Adrenal gland (tissue), 12 donors: ENCODE data around the gene WNT2B. TPM values are rescaled to one million over a fixed set of nuclear protein-coding genes. Genes with fewer than 3 reads are reported as not detected.

ENCODE experiments used
- DNase-seq, 7 donors: peaks; one replicate each; pipeline ENCODE4 v3.0.0-alpha.2; 2019 to 2020
- H3K27ac ChIP-seq, 5 donors: fragments of 200-600 bp; sonication (generic) in 4 of 5; 1 replicate in 3 of 5; 2 replicates in 2 of 5; pipeline versions ENCODE4 v1.5.1 to v1.8.0; 2016 to 2020; ENCODE audit warnings: mild to moderate bottlenecking in 1 of 5
- H3K27me3 ChIP-seq: fragments of 200-600 bp; 2 replicates; pipeline ENCODE4 v1.8.0; 2021
- H3K36me3 ChIP-seq, 2 donors: fragments of 200-600 bp; replicated peaks in 1 of 2; 1 replicate in 1 of 2; 2 replicates in 1 of 2; pipeline versions ENCODE4 v1.5.1 to v1.8.0; 2018 to 2022
- H3K4me1 ChIP-seq, 2 donors: fragments of 200-600 bp; replicated peaks in 1 of 2; 1 replicate in 1 of 2; 2 replicates in 1 of 2; pipeline versions ENCODE4 v1.5.1 to v1.8.0; 2018 to 2021
- H3K4me3 ChIP-seq, 4 donors: fragments of 200-600 bp; sonication (generic) in 3 of 4; one replicate each; pipeline ENCODE4 v1.5.1; 2016 to 2018
- H3K9me3 ChIP-seq, 3 donors: fragments of 200-600 bp; sonication (generic) in 1 of 3; replicated peaks in 1 of 3; 1 replicate in 2 of 3; 2 replicates in 1 of 3; pipeline versions ENCODE4 v1.5.1 to v1.8.0; 2016 to 2021
- CTCF ChIP-seq, 6 experiments: fragments of 450-650 bp in 4 of 6; fragments of 200-600 bp in 2 of 6; sonication (generic) in 1 of 6; IDR thresholded peaks; 1 replicate in 5 of 6; 2 replicates in 1 of 6; pipeline versions ENCODE4 v1.5.1 to v1.8.0; 2016 to 2021; ENCODE audit warnings: antibody characterized with exemption in 6 of 6, mild to moderate bottlenecking in 2 of 6, moderate library complexity in 1 of 6
- POLR2A ChIP-seq, 2 donors: fragments of 450-650 bp; IDR thresholded peaks; one replicate each; pipeline ENCODE4 v1.6.1; 2017; ENCODE audit warnings: antibody characterized with exemption in 2 of 2, mild to moderate bottlenecking in 2 of 2, moderate library complexity in 1 of 2
- WGBS, 4 donors: extraction: QIAGEN DNeasy Blood & Tissue Kit in 2 of 4; methylation state at CpG; one replicate each; pipeline versions ENCODE4 v1.1.5 to v1.1.7; 2013 to 2017; 5-methylcytosine and 5-hydroxymethylcytosine counted together
- intact Hi-C, 2 donors: fragments of 100-400 bp; cut with DNase I; formaldehyde crosslinking; loops; one replicate each; pipeline versions ENCODE4 v1.14.1 to v1.15.0; 2022 to 2023
- polyA plus RNA-seq, 3 donors: library from polyadenylated mRNA; stranded (reverse); fragments of 200-250 nt in 2 of 3; fragments of 350-450 nt in 1 of 3; fragmentation: Illumina TruSeq in 1 of 3; extraction: RNeasy Lipid Tissue Mini Kit (QIAGEN cat#74804) in 1 of 3; gene quantifications; one replicate each; pipeline ENCODE4 v1.2.3, GENCODE V29; 2013 to 2014
- total RNA-seq, 9 donors: library from RNA; depleted of rRNA in 4 of 9; stranded (reverse); fragments of >200 nt in 4 of 9; fragments of 120-200 nt in 1 of 9; fragmentation: NEBNext Ultra II Directional in 1 of 9; extraction: Animal tissue kit (Norgen Biotek cat#: 25700) in 1 of 9; gene quantifications; one replicate each; pipeline versions ENCODE4 v1.1.0 to v1.2.4, GENCODE V29; 2013 to 2023
- donor health status: healthy with polysubstance abuse.
- donor health status: Bipolar disorder and iron deficiency.
- donor health status: DM: yes; HTN: yes; CAD: no.
- donor health status: DM: no; HTN: no; CAD: no.
- donor health status: DM: no; HTN: no; CAD: no.
- donor health status: DM: yes; HTN: yes; CAD: no.

The WNT2B gene
- total and polyA plus RNA-seq, 12 donors, result 0.63 to 8.1 (median 1.9) TPM

DNA sequence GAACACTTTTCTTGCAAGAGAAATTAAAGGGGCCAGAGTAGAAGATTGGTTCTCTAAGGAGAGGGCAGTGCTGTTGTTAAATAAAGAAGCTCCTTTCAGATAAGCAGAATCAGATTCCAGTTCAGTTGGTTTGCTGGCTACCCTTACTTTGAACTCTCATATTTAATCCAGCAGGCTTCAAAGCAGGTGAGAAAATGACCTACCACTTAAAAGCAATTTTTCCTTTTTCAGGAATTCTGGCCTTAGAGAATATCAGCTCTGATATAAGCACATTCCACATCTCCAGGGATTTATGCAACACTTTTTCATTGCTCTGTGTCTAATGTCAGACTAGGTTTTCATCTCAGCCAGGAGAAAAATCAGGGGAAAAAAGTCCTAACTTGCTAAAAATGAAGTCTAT lies 28.7 kb downstream of the WNT2B start:
- Histone ChIP-seq H3K27me3 (no peaks in the 10 kb centered on the region), H3K9me3 (no peaks in the 10 kb centered on the region), H3K36me3 (peaks cover 0 to 4% of the 10 kb centered on the region in 2 donors), H3K4me1 (peaks cover 8 to 10% of the 10 kb centered on the region in 2 donors), H3K4me3 (no peak overlapping the region), H3K27ac (no peak overlapping the region)
- TF ChIP-seq CTCF (IDR thresholded peaks at IDR 0.05), result no peak
- no peak for TF ChIP-seq POLR2A (IDR thresholded peaks at IDR 0.05)
- no peak for DNase-seq
- intact Hi-C loops, result no loop called here

DNA sequence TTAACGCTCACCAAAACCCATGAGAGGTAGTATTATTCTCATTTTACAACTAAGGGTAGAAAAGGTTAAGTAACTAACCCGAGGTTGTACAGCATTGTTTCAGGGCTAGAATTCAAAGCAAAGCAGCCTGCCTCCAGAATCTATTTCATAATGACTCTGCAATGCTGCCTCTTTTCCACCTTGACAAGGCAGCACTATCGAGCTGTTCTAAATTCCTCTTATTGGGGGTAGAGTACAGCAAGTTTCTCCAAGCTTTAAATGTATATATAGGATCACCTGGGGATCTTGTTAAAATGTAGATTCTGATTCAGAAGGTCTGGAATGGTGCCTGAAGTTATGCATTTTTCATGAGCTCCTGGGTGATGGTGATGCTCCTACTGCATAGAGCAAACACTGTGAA lies 30.1 kb downstream of the WNT2B start:
- DNase-seq, result no peak
- WGBS, 4 donors, result 83 to 94% (median 92%) methylated on average over 3 of the region's 3 CpGs

GRCh38 chr1:112540226-112540794 lies 31.5 kb downstream of the WNT2B start:
- Histone ChIP-seq H3K36me3 (no peaks in the 10 kb centered on the region), H3K27ac (peak overlapping the region in 2 of 5 donors; percentile 37 to 41), H3K9me3 (no peaks in the 10 kb centered on the region), H3K4me1 (peaks cover 24 to 29% of the 10 kb centered on the region in 2 donors), H3K27me3 (no peaks in the 10 kb centered on the region), H3K4me3 (no peak overlapping the region)
- intact Hi-C loops, result no loop called here
- 26 to 29% (median 27%) methylated on average over 1 of the region's 1 CpG; no CpG with 5 or more reads in 1 of the 4 donors for WGBS, 4 donors
- TF ChIP-seq CTCF (IDR thresholded peaks at IDR 0.05), result no peak
- TF ChIP-seq POLR2A (IDR thresholded peaks at IDR 0.05), result no peak
- DNase-seq, result peak in 2 of 7 donors; percentile 31 to 44

More for the DNA sequence above, 30.1 kb downstream of the WNT2B start:
- Histone ChIP-seq H3K27ac (no peak overlapping the region), H3K36me3 (peaks cover 0 to 4% of the 10 kb centered on the region in 2 donors), H3K4me1 (peaks cover 10 to 15% of the 10 kb centered on the region in 2 donors), H3K4me3 (no peak overlapping the region), H3K27me3 (no peaks in the 10 kb centered on the region), H3K9me3 (no peaks in the 10 kb centered on the region)
- intact Hi-C loops, result no loop called here
- no peak for TF ChIP-seq CTCF (IDR thresholded peaks at IDR 0.05)
- no peak for TF ChIP-seq POLR2A (IDR thresholded peaks at IDR 0.05)

- Histone ChIP-seq H3K36me3 (no peaks in the 10 kb centered on the region), H3K27ac (no peak overlapping the region), H3K4me1 (peaks cover 24 to 29% of the 10 kb centered on the region in 2 donors), H3K4me3 (no peak overlapping the region), H3K9me3 (no peaks in the 10 kb centered on the region), H3K27me3 (no peaks in the 10 kb centered on the region)
- WGBS, 4 donors, result 29 to 93% (median 65%) methylated on average over 1 of the region's 1 CpG
- no peak for DNase-seq
- intact Hi-C loops, result no loop called here
- no peak for TF ChIP-seq CTCF (IDR thresholded peaks at IDR 0.05)
- no peak for TF ChIP-seq POLR2A (IDR thresholded peaks at IDR 0.05)
Observed at GRCh38 chr1:112541299-112541698, 32.5 kb downstream of the WNT2B start.
